Calu3 (cell line): ENCODE results near the gene H2AZ2. TPM values are rescaled to one million over a fixed set of nuclear protein-coding genes. Genes with fewer than 3 reads are reported as not detected.

Experiments
- BruUV-seq: library from RNA; stranded (reverse); fragments of 400-500 nt; replicated peaks from 2 replicates; lab custom pipeline; 2021; lab: Mats Ljungman, UMichigan
- CTCF ChIA-PET: fragments of 300-600 bp; sonication (Branson Sonifier 250); formaldehyde crosslinking; loops from one replicate; lab custom pipeline; 2022; ENCODE audit warnings: antibody characterized with exemption; lab: Charles Lee
- DNase-seq: peaks from one replicate; pipeline ENCODE4 v3.0.0; 2022
- H3K27ac Mint-ChIP-seq: one replicate; pipeline ENCODE4 v1.8.0; 2022; ENCODE audit warnings: mixed read lengths; ENCODE audit not compliant: unreplicated experiment
- H3K27me3 Mint-ChIP-seq: one replicate; pipeline ENCODE4 v1.8.0; 2022; ENCODE audit warnings: mixed read lengths; ENCODE audit not compliant: unreplicated experiment
- H3K36me3 Mint-ChIP-seq: one replicate; pipeline ENCODE4 v1.8.0; 2022; ENCODE audit warnings: mild to moderate bottlenecking, moderate library complexity, mixed read lengths; ENCODE audit not compliant: insufficient read depth, unreplicated experiment
- H3K4me1 Mint-ChIP-seq: one replicate; pipeline ENCODE4 v1.8.0; 2022; ENCODE audit warnings: mild to moderate bottlenecking, low read depth, mixed read lengths; ENCODE audit not compliant: unreplicated experiment
- H3K4me3 Mint-ChIP-seq: one replicate; pipeline ENCODE4 v1.8.0; 2022; ENCODE audit warnings: mild to moderate bottlenecking, low read depth, moderate library complexity, mixed read lengths; ENCODE audit not compliant: unreplicated experiment
- H3K9me3 Mint-ChIP-seq: one replicate; pipeline ENCODE4 v1.8.0; 2022; ENCODE audit warnings: low read depth, mixed read lengths; ENCODE audit not compliant: unreplicated experiment
- CTCF ChIP-seq: fragments of 200-600 bp; IDR thresholded peaks from one replicate; pipeline ENCODE4 v1.8.0; 2022; ENCODE audit warnings: antibody characterized with exemption; ENCODE audit not compliant: unreplicated experiment
- intact Hi-C: fragments of 100-400 bp; cut with micrococcal nuclease; formaldehyde crosslinking; loops from one replicate; pipeline ENCODE4 v1.10.0; 2022; ENCODE audit not compliant: unreplicated experiment
- total RNA-seq: library from RNA; stranded (reverse); gene quantifications from 2 replicates; pipeline ENCODE4 v1.2.3, GENCODE V29; 2022

Gene H2AZ2
- total RNA-seq, 1 experiment from 2014 or later = 371 TPM

- H3K4me3 Mint-ChIP-seq = peak within 1 kb of the TSS; percentile 83
- no peaks in the 10 kb centered on the region for H3K9me3 Mint-ChIP-seq
- H3K36me3 Mint-ChIP-seq = peaks cover 64% of the 10 kb centered on the region
- H3K27me3 Mint-ChIP-seq = no peaks in the 10 kb centered on the region
- peak; percentile 100 for DNase-seq
- CTCF ChIA-PET = no interaction called here
- peaks cover 23% of the 10 kb centered on the region for H3K4me1 Mint-ChIP-seq
- intact Hi-C loops = loop anchor here (5.0 kb wide), 2 partner anchors 84 to 209 kb away; no protein-coding TSS in a partner anchor
- TSS peak; percentile 13 for BruUV-seq
- peak within 1 kb of the TSS; percentile 97 for H3K27ac Mint-ChIP-seq
- no peak for TF ChIP-seq CTCF
Observed at GRCh38 chr7:44796504-44797328, 51.2 kb downstream of the H2AZ2 start, which contains the start of gene PPIA. Gene PPIA (plus strand): TSS chr7:44796681. CDS start chr7:44796725, 44 bp downstream.

DNA sequence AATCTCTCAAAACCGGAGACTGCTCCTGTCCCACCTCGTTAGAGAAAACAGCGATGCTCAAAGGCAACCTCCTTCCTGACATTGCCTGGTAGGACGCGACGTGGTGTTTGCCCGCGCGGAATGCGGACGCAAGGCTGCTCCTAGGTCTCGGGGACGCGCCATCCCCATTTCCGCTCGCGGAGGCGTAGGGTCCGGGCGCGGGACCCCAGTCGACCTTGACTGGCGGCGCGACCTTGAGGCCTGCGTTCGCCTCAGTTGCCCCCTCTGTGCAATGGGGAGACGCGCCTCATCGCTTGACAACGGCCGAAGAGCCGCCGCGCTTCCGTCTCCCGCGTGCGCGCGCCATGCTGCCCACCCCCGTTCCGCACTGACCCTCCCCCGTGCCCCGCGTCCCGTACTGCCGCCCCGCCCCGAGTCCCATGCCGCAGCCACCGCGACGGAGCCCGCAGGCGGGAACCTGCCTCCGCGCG, 51.8 kb downstream of the H2AZ2 start:
- no peaks in the 10 kb centered on the region for H3K9me3 Mint-ChIP-seq
- H3K27me3 Mint-ChIP-seq = no peaks in the 10 kb centered on the region
- peak overlapping the region; percentile 97 for H3K27ac Mint-ChIP-seq
- peak overlapping the region; percentile 83 for H3K4me3 Mint-ChIP-seq
- peaks cover 17% of the 10 kb centered on the region for H3K4me1 Mint-ChIP-seq
- TSS peak; percentile 77 for BruUV-seq
- peaks cover 57% of the 10 kb centered on the region for H3K36me3 Mint-ChIP-seq
- no peak for TF ChIP-seq CTCF
- intact Hi-C loops = loop anchor here (5.0 kb wide), 2 partner anchors 84 to 209 kb away; no protein-coding TSS in a partner anchor
- CTCF ChIA-PET = no interaction called here
- no peak for DNase-seq

DNA sequence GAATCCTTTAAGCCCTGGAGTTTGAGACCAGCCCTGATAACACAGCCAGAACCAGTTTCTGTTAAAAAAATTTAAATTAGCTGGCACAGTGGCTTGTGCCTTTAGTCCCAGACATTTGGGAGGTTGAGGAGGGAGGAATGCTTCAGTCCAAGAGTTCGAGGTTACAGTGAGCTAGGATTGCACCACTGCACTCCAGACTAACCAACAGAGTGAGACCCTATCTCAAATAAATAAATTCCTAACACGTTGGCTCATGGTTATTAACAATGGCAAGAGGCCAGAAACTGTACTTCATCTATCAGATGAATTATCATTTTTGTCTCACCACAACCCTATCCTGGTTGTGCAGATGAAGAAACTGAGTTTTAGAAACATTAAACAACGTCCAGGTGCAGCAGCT, 53.6 kb downstream of the H2AZ2 start:
- CTCF ChIA-PET = interaction anchor here (0.5 kb wide), 1 partner anchor 126 kb away, joined by 8 read pairs; no protein-coding TSS in a partner anchor
- no TSS peak for BruUV-seq
- H3K4me3 Mint-ChIP-seq = peak overlapping the region; percentile 12

DNA sequence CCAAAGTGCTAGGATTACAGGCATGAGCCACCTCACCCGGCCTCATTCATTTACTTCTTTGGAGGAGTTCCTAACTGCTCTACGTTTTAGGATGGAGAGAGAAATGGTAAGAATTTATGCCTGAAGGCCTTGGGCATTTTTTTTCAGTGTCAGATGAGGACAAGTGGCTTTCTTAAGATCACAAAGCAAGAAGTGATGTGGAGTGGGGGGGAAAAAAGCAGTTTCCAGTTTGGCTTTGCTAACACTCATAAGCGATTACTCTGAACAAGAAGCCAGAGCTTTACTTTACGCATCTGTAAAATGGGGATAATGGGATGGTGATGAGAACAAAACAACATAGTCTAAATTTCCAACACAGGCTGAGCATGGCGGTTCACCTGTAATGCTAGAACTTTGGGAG, 54.0 kb downstream of the H2AZ2 start:
- peak overlapping the region; percentile 12 for H3K4me3 Mint-ChIP-seq
- no peaks in the 10 kb centered on the region for H3K9me3 Mint-ChIP-seq
- intact Hi-C loops = no loop called here
- BruUV-seq = no TSS peak
- H3K27me3 Mint-ChIP-seq = no peaks in the 10 kb centered on the region
- no peak overlapping the region for H3K27ac Mint-ChIP-seq
- no peak for TF ChIP-seq CTCF
- no peak for DNase-seq
- CTCF ChIA-PET = no interaction called here
- no peaks in the 10 kb centered on the region for H3K4me1 Mint-ChIP-seq
- peaks cover 36% of the 10 kb centered on the region for H3K36me3 Mint-ChIP-seq

More for the DNA sequence above, 53.6 kb downstream of the H2AZ2 start:
- intact Hi-C loops = no loop called here
- Mint-ChIP-seq H3K27me3 (no peaks in the 10 kb centered on the region), H3K9me3 (no peaks in the 10 kb centered on the region), H3K36me3 (peaks cover 40% of the 10 kb centered on the region), H3K4me1 (peaks cover under 1% of the 10 kb centered on the region), H3K27ac (no peak overlapping the region)
- no peak for TF ChIP-seq CTCF
- no peak for DNase-seq
